ENCODE results near the gene NEK7.
"Not testable (repeated sequence)": the region's sequence is repeated elsewhere in the genome, so short reads cannot be mapped to it uniquely, and the experiment has no call there.

The NEK7 gene

DNA sequence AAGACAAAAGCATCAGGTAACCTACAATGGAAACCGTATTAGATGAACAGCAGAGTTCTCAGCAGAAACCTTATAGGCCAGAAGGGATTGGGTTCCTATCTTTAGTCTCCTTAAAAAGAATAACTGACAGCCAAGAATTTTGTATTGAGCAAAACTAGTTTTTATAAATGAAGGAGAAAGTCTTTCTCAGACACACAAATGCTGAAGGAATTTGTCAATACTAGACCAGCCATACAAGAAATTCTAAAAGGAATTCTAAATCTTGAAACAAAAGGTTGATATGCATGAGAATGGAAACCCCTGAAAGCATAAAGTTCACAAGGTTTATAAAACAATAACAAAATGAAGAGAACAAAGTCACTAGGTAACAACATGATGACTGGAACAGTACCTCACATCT lies 58.1 kb downstream of the NEK7 start:
- no peak for DNase-seq (ENCODE audit: extremely low spot score)
- TF ChIP-seq, protein P1, sequence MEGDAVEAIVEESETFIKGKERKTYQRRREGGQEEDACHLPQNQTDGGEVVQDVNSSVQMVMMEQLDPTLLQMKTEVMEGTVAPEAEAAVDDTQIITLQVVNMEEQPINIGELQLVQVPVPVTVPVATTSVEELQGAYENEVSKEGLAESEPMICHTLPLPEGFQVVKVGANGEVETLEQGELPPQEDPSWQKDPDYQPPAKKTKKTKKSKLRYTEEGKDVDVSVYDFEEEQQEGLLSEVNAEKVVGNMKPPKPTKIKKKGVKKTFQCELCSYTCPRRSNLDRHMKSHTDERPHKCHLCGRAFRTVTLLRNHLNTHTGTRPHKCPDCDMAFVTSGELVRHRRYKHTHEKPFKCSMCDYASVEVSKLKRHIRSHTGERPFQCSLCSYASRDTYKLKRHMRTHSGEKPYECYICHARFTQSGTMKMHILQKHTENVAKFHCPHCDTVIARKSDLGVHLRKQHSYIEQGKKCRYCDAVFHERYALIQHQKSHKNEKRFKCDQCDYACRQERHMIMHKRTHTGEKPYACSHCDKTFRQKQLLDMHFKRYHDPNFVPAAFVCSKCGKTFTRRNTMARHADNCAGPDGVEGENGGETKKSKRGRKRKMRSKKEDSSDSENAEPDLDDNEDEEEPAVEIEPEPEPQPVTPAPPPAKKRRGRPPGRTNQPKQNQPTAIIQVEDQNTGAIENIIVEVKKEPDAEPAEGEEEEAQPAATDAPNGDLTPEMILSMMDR (IDR thresholded peaks at IDR 0.05; ENCODE audit: control extremely low read depth, extremely low read depth, low read depth, missing control alignments), result no peak
- ChIA-PET POLR2A (no interaction called here), CTCF (no interaction called here)

DNA sequence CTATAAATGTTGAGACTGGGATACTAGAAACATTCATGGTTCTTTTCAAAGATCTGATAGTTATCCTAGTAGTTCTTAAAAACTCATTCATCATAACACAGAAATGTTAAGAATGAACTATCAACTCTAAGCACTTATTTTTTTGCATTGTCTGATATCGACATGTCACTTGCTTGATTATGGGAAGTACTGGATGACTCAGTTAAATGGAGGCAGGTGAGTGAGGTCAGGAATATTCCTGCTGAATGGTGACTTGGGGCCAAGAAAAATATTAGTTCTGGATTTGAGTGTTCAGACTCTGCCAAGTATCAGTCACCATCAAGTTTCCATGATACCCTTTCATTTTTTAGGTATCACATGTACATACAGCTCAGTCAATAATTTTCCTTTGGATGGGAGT lies 63.6 kb downstream of the NEK7 start:
- DNase-seq (ENCODE audit: extremely low spot score), result no peak
- TF ChIP-seq, protein P1 (IDR thresholded peaks at IDR 0.05; ENCODE audit: control extremely low read depth, extremely low read depth, low read depth, missing control alignments), result no peak
- POLR2A ChIA-PET, result no interaction called here
- CTCF ChIA-PET, result interaction anchor here (0.7 kb wide), 1 partner anchor 15 kb away, joined by 3 read pairs; no protein-coding TSS in a partner anchor

DNA sequence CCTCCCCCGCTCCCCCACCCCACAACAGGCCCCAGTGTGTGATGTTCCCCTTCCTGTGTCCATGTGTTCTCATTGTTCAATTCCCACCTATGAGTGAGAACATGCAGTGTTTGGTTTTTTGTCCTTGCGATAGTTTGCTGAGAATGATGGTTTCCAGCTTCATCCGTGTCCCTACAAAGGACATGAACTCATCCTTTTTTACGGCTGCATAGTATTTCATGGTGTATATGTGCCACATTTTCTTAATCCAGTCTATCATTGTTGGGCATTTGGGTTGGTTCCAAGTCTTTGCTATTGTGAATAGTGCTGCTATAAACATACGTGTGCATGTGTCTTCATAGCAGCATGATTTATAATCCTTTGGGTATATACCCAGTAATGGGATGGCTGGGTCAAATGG lies 70.2 kb downstream of the NEK7 start:
- POLR2A ChIA-PET; DNase-seq (ENCODE audit: extremely low spot score); CTCF ChIA-PET: not testable (repeated sequence)

DNA sequence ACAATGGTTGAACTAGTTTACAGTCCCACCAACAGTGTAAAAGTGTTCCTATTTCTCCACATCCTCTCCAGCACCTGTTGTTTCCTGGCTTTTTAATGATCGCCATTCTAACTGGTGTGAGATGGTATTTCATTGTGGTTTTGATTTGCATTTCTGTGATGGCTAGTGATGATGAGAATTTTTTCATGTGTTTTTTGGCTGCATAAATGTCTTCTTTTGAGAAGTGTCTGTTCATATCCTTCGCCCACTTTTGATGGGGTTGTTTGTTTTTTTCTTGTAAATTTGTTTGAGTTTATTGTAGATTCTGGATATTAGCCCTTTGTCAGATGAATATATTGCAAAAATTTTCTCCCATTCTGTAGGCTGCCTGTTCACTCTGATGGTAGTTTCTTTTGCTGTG lies 70.7 kb downstream of the NEK7 start:
- CTCF ChIA-PET; POLR2A ChIA-PET; DNase-seq (ENCODE audit: extremely low spot score): not testable (repeated sequence)

DNA sequence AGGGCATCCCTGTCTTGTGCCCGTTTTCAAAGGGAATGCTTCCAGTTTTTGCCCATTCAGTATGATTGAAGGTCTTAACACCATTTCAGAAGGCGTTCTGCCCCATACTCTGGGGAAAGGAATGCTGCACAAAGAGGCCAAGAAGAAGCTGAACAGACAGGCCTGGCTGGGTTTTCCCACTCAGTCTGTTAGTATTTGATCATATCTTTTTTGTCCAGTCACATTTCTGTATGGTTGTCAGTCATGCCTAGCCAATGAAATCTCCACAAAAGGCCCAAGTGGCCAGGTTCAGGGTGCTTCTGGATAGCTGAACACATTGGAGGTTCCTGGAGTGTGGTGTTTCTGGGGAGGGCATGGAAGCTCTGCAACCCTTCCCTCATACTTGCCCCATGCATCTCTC lies 72.1 kb downstream of the NEK7 start:
- CTCF ChIA-PET, result interaction anchor here (1.4 kb wide), 1 partner anchor 26 kb away, joined by 3 read pairs; no protein-coding TSS in a partner anchor
- no peak for DNase-seq (ENCODE audit: extremely low spot score)
- POLR2A ChIA-PET, result no interaction called here
- TF ChIP-seq, protein P1 (IDR thresholded peaks at IDR 0.05; ENCODE audit: control extremely low read depth, extremely low read depth, low read depth, missing control alignments), result no peak

DNA sequence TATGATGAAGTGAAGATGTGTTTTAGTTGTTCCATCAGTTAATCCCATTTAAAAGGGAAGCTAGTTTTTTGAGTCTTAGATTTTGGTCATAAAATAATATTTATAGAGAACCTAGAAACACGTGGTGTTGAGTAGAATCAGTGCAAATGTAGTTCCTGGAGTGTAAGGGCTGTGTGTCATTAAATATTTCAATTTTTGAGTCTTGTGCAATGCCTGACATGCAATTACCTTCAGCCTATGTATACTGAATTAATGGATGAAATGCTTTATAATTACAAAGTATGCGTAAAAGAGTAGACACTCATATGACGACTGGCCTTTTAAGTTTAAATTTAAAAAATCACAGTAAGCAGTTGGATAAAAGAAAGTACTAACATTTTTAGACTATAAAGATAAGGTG lies 75.0 kb downstream of the NEK7 start:
- ChIA-PET POLR2A (no interaction called here), CTCF (interaction anchor here (1.0 to 1.3 kb wide), 2 partner anchors 14 to 23 kb away, joined by 3 read pairs; no protein-coding TSS in a partner anchor)
- DNase-seq (ENCODE audit: extremely low spot score), result no peak
- TF ChIP-seq, protein P1 (IDR thresholded peaks at IDR 0.05; ENCODE audit: control extremely low read depth, extremely low read depth, low read depth, missing control alignments), result no peak

DNA sequence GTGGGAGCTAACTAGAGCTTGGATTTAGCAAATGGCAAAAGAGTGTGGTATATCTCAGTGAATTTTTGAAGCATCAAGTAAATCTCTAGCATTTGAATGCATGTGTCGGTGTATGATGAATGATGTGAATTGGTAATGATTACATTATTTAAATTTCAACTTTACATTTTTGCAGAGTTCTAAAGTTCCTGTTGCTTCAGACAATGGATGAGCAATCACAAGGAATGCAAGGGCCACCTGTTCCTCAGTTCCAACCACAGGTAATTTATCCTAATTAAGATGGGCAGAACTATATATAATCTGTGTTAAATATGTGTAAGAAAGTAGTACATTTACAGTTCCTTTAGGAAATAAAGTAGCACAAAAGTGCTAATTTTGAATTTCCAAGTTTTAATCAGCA lies 75.6 kb downstream of the NEK7 start:
- ChIA-PET CTCF (interaction anchor here (1.0 to 1.3 kb wide), 2 partner anchors 14 to 23 kb away, joined by 3 read pairs; no protein-coding TSS in a partner anchor), POLR2A (no interaction called here)
- no peak for DNase-seq (ENCODE audit: extremely low spot score)
- TF ChIP-seq, protein P1 (IDR thresholded peaks at IDR 0.05; ENCODE audit: control extremely low read depth, extremely low read depth, low read depth, missing control alignments), result no peak

All from GM10248 (cell line).